Activated CD8-positive, alpha-beta memory T cell treated with anti-CD3 and anti-CD28 coated beads for 4 hours (primary cell): ENCODE results near the gene DHX35.
A peak's percentile ranks its signal among the peaks of the same experiment; 100 is the strongest.
"Not testable (repeated sequence)": the region's sequence is repeated elsewhere in the genome, so short reads cannot be mapped to it uniquely, and the experiment has no call there.

ENCODE experiments used
- DNase-seq, 2 donors: peaks; one replicate each; pipeline ENCODE4 v3.0.0-alpha.2; 2020; ENCODE audit warnings: low read depth in 2 of 2

The DHX35 gene

DNA sequence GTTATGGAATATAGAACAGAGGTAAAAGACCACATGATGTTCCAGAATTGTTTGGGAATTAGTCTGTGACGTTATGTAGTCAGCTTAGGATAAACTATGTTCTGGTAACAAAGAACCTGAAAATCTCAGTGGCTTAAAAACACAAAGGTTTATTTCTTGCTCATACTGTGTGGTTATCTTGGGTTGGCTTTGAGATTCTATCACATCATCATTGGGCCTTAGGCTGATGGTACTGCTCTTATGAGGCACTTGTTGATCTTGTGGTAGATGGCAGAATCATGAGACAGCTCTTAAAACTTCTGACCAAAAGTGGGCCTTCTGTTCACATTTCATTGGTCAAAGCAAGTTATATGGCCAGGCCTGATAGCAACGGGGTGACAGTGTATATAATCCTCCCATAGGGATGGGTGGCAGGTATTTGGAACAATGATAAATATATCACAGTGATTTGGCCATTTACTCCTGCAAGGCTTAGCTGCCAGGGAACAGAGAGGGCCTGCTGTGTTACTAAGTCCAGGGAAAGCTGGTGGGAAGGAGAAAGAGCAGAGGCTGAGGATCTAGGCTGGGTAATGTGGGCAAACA is 13.5 kb downstream of the DHX35 start:
- no peak for DNase-seq

DNA sequence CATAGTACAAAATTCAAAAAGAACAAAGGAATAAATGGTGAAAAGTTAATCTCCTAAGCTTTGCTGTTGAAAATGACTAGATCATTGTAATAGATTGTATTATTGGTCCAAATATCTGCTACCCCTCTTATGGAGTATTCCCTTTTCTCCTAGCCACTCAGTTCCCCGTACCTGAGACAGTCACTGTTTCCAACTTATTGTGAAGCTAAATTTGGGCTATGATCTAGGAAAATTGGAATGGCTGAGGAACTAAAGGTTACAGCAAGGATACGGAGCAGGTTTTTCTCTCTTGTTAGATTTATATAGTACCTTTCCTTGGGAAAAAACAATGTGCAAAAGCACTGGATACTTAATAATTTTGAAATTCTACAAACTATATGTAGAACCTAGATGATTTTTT is 17.3 kb downstream of the DHX35 start:
- DNase-seq = no peak

DNA sequence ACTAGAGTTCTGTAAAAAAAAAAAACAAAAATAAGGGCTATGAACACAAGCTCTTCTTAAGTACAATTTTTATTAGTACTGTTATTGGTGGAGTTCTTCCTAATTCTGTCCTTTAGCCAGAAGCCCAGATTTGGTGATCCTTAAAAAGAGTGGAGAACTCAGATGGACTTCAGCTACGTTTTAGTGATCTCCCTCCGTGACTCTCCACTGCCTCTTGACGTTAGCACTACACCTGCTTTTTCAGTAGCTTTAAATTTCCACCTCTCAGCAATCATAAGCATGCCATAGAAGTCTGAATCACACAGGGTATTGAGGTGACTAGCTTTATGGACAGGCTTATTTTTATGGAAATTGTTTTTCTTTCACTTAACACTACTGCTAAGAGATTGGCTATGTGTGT is 17.7 kb downstream of the DHX35 start:
- no peak for DNase-seq

DNA sequence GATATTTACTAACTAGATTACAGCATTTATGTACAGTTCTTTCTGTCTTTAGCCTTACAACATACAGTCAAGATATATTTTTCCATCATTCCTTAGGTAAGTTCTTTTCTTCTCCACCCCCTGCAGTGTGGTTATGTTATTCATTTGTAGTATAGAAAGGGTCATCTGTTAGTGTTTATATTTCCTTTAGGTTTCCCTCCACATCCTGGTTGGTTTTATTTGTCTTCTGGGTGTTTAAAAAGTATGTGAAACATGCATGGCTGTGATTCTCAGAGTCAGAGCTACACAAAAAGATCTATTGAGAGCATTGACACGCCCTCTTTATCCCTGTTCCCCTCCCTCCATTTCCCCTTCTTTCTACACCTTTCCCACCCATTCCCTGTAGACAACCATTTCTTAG is 20.1 kb downstream of the DHX35 start:
- no peak for DNase-seq

DNA sequence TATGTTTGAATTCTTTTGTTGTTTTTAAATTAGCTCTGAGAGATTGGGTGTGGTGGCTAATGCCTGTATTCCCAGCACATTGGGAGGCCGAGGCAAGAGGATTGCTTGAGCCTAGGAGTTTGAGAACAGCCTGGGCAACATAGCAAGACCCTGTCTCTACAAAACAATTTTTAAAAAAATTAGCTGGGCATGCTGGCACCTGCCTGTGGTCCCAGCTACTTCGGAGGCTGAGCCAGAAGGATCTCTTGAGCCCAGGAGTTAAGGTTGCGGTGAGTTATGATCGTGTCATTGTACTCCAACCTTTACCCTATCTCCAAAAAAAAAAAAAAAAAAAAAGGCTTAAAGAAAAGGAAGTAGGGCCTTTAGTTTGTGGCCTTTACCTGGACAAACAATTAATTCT is 22.9 kb downstream of the DHX35 start:
- no peak for DNase-seq

DNA sequence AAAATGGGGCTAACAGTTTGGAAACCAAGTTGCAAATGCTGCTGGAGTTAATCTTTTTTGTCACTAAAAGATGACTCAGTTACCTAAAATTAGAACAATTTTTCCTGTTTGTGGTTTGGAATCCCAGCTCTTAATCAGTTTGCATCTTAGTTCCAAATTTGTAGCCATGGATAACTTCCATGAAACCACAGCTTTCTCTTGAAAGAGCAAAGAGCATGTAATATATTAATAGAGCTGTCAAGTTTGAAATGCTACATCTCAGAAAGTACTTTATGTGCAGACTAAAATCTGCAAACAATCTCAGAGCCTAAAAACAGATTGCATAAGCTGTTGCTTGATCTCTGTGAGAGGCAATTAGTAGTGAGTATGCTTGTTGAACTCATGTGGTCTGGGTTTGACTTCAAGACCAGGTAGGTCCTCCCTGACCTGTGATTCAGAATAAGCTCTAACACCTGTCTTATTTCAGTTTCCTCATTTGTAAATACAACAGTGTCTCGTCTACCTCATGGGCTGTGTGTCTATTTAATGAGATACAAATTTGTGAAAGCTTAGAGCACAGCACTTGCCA is 23.5 kb downstream of the DHX35 start:
- DNase-seq = no peak

DNA sequence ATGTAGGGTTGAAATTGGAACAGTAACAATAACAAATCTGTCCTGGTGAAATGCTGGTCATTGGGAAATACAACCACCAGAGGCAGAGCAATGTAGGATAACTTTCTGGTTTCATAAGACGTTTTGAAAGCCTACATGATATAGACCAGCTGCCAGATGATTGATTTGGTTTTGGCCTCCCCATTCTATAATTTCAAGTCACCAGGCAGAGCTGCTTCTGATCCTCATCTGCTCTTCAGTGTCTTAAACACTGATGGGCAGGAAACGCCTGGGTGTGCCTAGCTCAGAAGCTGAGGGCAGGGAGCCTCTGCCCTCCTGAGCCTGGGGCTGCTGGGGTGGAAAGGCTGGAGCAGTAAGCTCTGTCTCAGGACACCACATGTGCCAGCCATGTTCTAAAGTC is 24.5 kb downstream of the DHX35 start:
- no peak for DNase-seq

DNA sequence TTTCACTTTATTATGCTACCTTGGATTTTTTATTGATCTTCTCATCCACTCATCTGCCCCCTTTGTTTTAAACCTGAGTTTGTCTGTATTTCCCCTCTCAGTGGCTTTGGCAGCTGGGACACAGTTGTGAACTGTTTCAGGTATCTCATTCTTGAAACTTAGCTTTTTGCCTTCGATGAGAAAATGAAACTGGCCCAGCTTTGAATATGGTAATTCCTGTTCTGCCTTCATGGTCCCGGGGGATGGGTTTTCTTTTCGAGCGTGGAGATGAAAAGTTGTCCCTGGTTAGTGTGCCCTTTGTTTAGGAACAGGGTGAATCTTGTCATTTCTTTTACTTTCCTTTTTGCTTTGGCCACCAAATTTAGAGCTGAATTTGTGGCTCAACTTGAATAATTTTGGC is 25.6 kb downstream of the DHX35 start:
- DNase-seq = no peak

DNA sequence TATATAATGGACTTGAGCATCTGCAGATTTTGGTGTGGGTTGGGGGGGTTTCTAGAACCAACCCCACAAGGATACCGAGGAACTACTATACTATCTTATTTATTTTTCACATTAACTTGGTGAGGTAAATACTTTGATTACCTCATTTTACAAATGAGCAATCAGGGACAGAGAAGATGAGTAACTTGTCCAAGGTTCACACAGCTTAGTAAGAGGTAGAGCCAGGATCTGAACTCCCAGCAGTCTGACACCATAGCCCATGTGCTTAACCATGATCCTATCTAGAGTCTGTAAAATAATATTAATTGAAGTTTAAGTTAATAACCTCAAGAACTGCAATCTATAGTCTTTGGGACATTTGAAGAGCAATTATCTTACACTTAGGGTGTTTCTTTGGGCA is 28.6 kb downstream of the DHX35 start:
- DNase-seq = no peak

DNA sequence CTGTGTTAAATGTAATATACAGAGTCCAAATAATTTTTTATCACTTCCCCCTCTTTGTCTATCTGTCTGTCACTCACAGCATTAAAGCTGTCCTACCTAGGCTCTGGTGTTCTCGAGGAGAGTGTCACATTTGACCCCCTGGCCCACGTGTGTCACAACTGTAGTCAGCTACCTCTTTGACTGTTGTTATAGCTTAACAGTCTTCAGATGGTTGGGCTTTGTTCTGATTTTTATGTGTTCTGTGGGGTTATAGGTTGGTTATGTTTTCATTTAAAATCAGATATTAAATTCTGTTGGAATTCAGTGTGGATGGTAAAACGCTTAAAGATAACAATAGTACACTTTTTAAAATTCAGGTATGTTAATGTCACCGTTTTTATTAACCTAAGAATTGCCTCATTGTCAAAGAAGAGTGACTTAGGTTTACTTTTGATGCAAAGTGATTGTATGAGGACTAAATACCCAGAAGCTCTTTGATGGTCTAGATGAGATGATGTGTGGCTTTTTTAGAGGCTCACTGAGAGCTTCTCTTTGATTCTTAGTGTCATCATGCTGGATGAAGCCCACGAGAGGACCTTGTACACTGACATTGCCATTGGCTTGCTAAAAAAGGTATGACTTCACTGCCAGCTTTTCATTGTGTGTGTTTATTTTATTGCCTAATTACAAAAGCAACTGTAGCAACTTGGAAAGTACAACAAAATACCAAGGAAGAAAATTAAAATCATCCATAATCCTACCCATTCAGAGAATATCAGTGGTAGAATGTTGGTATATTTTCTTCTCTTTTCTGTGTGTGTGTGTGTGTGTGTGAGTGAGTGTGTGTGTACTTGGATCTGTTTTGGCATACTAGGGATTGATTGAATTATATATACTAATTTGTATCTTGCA is 29.9 kb downstream of the DHX35 start:
- no peak for DNase-seq

DNA sequence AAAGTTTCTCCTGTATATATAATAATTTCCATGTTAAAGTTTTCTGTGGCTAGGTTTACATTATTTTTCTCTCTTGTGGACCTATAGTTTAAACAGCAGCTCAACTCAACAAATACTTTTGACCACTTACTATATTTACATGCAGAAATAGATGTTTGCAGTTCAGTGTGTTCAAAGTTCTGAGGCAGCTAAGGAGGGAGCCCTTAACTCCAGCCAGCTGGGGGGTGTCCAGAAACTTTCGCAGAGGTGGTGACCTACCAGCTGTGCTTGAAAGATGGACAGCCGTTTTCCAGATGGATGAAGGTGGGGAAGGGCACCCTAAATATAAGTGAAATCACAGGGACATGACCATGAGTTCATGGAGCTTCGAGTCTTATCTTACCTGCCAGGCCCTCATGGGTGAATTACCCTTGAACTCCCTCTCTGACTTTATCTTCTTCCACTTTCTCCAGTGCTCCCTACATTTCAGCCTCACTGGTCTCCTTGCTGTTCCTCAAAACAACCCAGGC is 33.4 kb downstream of the DHX35 start:
- DNase-seq = no peak

DNA sequence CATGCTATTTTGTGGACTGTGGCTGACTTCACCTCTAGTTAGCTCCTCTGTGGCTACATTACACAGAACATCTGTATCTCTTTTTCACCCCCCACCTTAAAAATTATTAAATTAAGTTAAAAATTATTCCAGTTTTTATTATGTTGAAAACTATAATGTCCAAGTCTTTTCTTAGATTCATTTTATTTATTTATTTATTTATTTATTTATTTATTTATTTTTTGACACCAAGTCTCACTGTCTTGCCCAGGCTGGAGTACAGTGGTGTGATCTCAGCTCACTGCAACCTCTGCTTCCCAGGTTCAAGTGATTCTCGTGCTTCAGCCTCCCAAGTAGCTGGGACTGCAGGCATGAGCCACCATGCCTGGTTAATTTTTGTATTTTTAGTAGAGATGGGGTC is 34.7 kb downstream of the DHX35 start:
- not testable (repeated sequence) for DNase-seq

DNA sequence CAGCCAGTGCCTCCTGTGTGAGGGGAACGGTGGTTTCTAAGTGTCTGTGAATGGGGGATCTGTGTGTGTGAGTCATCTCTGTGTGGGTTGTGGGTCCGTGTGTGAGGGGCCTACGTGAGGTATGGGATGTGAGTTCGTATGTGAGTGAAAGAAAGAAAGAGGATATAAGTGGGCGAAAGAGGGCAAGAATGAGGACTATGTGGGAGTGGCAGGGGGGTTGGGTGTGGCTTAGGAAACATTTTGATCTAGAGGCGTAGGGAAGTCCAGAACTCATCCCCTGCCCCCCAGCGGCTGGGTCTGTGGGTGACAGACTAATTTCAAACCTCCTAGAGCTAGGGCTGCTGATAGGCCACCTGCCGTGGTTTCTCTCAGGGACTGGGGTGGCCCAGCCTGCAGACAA is 35.5 kb downstream of the DHX35 start:
- peak; percentile 43 to 50 for DNase-seq

DNA sequence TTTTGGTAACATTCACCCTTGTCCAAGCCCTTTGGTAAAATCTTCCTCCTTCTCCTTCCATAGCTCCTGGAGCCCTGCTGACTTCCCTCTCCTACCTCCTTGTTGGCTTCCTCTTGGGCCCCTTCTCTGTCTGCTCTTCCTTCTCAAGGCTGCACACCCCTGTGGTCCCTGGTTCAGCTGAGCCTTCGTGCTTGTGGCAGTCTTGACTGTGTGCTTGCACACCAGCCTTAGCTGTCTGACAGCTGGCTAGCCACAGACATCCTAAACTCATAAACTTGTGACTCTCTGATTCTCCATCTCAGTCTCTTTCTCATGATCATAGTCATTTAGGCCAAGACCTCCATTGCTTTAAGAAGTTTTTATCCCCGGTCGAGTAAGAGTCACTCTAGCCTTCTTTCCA is 37.1 kb downstream of the DHX35 start:
- no peak for DNase-seq

DNA sequence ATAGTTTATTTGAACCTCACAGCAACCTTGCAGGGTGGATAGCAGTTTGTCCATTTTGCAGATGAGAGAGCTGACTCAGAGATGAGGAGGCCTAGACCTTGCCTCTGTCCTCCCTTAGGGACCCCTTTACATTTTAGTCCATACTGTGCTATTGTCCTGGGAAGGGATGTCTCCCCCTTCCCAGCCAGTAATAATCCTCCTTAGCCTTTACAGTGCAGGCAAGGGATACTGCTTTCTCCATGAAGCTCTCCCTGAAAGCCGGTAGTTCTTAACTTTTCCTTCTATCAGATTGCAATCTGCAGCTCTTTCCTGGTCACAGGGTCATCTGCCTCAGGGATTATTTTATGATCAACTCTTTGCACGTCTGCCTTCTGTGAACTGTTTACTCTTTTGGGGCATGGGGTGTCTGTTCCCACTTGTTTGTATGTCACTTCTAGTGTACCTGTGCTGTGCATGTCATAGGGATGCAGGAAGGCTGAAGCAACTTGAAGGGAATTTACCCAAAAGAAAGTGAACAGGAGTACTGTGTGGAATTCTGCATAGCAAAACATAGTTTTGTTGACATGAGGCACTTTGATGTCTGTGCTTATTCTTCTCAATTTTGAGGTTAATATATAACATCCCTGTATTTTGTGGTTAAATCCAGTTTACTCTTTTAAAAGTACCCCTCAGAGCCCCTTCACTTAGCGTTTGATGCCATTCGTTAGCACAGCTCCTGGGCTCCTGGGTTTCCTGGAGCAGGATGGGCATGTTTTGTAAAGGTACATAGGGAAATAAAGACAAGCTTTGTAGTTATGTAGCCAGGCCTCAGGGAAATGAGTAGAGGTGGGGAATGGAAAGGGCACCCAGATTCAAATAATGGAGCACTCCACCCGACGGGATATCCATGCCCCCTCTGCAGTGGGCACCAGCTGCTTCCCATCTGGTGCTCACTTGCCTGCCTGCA is 38.1 kb downstream of the DHX35 start:
- no peak for DNase-seq

DNA sequence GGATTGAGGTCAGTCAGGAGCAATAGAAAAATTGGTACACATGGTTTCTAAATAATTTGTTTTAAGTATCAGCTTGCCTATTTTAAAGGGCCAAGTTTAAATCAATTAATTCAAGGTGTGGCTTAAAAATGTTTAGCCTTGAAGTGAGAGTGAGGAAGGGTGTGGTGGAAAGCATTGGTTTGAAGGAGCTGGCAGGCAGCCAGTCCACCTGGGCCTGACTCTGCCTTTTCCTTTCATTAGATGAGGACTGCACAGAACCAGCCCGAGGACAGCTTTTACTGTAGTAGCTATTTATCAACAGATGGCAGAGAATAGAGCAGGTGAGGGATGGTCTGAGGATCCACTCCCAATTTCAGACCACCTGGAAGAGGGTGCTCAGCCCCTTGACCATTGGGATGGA is 42.4 kb downstream of the DHX35 start:
- no peak for DNase-seq

DNA sequence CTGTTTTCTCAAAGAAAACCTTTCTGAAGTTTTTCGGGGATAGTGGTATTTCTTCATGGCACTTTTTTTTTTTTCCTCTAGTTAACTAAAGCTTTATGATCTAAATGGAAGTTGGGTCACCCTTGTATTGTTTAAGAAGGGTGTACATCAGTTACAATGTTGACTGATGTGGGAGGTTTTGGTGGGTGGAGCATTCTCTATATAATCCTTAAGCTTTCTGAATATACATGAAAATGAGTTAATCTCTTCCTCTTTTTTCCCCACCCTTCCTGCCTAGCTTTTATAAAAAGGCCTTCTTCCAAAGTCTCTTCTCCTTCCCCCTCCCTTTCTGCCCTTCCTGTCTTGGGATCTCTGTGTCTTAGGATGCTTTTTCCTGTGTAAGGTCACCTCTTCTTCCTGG is 47.2 kb downstream of the DHX35 start:
- DNase-seq = no peak

DNA sequence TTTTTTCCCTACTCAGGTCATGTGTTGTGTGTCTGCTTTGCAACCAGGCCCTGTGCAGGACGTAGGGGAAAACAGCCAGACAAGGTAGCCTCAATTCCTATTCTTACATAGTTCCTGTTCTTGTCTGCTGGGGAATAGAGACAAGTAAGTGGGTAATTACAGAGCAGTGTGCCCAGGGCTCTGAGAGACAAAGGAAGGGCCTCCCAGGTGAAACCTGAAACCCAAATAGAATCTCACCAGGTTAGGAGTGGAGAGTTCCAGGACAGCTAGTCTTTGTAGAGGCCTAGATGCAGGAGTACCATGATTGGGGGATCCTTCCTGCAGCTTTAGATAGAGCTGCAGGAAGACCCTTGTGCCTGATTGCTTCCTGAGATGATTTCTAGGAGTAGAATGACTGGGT is 48.4 kb downstream of the DHX35 start:
- no peak for DNase-seq

DNA sequence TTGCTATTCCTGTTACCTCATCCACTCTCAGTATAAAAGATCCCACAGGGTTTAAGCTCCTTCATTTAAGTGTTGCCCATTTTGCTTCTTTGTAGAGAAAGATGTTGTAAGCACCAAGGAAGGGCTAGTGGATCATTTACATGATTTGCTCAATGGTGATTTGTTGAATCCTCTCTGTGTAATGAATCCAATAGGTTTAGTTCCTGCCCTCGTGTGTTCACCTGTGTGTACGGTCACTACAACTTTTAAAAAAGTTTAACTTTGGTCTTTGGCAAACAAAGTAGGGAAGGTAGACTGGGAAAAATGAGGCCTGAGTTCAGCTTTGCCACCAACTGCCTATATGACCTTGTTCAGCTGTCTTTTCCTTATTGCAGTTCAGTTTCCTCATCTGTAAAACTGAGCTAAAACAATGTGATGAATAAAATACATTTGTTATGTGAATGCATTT is 51.5 kb downstream of the DHX35 start:
- DNase-seq = no peak

DNA sequence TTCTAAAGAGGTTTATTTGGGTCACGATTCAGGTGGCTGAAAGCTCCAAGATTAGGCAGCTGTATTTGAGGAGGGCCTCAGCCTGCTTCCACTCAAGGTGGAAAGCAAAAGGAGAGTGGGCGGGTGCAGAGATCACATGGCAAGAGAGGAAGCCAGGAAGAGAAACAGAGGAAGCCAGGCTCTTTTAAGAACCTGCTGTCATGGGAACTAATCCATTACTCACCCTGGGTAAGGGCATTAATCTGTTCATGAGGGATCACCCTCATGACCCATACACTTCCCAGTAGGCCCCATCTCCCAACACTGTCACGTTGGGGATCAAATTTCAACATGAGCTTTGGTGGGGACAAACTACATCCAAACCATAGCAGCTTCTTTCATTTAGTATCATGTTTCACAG is 53.9 kb downstream of the DHX35 start:
- no peak for DNase-seq

DNA sequence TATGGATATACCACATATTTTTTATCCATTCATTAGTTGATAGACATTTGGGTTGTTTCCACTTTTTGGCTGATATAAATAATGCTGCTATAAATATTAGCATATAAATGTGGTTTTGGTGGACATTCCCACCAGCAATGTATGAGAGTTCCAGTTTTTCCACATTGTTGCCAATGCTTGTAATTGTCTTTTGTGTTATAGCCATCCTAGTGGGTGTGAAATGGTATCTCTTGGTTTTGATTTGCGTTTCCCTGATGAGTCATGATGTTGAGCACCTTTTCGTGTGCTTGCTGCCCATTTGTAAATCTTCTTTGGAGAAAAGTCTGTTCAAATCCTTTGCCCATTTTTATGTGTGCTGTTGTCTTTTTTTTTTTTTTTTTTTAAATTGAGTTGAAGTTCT is 54.4 kb downstream of the DHX35 start:
- no peak for DNase-seq

DNA sequence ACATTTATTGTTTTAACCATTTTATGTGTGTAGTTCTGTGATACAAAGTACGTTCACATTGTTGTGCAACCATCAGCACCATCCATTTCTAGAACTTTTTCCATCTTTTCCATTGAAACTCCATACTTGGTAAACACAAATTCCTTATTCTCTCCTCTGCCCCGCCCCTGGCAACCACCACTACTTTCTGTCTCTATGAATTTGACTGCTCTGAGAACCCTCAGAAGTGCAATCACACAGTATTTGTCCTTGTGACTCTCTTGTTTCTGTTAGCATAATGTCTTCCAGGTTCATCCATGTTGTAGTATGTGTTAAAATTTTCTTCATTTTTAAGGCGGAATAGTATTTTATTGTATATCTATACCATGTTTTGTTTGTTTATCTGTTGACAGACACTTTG is 56.9 kb downstream of the DHX35 start:
- DNase-seq = no peak
